ENCODE measurements around the gene TTC31. TPM values are rescaled to one million over a fixed set of nuclear protein-coding genes. Genes with fewer than 3 reads are reported as not detected.

The TTC31 gene
- total RNA-seq, 2 experiments from 2014 or later: 20.6 to 26.1 TPM

DNA sequence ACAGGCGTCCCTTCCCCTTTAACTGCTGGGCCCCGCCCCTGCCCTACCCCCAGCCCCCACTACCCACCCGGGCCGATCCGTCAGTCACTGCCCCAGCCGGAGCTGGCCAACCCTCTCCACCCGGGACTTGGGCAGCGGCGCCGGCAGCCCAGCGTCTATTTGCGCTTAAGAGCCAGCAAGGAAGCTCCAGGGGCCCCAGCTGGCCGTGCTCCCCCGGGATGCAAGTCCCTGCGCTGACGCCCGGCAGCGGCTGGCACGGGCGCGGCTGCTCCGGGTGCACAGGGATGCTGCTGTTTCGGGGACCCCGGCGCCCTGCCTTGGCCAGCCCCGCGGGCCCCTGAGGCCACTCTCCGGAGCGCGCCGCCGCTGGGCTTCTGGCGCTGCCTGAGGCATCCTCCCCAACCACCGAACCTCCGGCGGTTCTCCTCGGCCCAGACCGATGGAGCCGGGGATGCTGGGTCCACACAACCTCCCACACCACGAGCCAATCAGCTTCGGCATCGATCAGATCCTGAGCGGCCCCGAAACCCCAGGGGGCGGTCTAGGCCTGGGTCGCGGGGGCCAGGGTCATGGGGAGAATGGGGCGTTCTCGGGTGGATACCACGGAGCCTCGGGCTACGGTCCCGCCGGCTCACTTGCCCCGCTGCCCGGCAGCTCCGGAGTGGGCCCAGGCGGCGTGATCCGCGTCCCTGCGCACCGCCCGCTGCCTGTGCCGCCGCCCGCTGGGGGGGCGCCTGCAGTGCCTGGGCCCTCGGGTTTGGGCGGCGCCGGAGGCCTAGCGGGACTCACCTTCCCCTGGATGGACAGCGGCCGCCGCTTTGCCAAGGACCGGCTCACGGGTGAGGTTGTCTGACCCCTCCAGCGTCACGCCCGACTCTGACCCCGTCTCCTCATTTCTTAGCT is 31.7 kb downstream of the TTC31 start, which contains the start of gene TLX2:
TSS of gene TLX2 (plus strand) at position 83 of the 903 bp plus-strand sequence. CDS start at position 440, 357 bp downstream.
- H3K36me3 ChIP-seq (ENCODE audit: insufficient read depth, low read length): no peaks in the 10 kb centered on the region
- peaks cover 40% of the 10 kb centered on the region for H3K4me1 ChIP-seq (ENCODE audit: insufficient read depth, low read length)
- Mint-ChIP-seq H3K4me1 (ENCODE audit: low read depth) (peaks cover 18% of the 10 kb centered on the region), H3K4me3 (peak within 1 kb of the TSS; percentile 74), H3K27me3 (peaks cover 88% of the 10 kb centered on the region), H3K36me3 (ENCODE audit: low read depth) (no peaks in the 10 kb centered on the region), H3K27ac (no peak within 1 kb of the TSS), H3K9me3 (no peaks in the 10 kb centered on the region)
- TF ChIP-seq, protein P1, sequence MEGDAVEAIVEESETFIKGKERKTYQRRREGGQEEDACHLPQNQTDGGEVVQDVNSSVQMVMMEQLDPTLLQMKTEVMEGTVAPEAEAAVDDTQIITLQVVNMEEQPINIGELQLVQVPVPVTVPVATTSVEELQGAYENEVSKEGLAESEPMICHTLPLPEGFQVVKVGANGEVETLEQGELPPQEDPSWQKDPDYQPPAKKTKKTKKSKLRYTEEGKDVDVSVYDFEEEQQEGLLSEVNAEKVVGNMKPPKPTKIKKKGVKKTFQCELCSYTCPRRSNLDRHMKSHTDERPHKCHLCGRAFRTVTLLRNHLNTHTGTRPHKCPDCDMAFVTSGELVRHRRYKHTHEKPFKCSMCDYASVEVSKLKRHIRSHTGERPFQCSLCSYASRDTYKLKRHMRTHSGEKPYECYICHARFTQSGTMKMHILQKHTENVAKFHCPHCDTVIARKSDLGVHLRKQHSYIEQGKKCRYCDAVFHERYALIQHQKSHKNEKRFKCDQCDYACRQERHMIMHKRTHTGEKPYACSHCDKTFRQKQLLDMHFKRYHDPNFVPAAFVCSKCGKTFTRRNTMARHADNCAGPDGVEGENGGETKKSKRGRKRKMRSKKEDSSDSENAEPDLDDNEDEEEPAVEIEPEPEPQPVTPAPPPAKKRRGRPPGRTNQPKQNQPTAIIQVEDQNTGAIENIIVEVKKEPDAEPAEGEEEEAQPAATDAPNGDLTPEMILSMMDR (IDR thresholded peaks at IDR 0.05): no peak
- POLR2A ChIA-PET: interaction anchor here (1.0 to 2.0 kb wide), 3 partner anchors 11 to 60 kb away, joined by 3 to 10 read pairs (median 6); partner anchors contain the start of genes AUP1 and HTRA2
- peak in 2 of 14 experiments; percentile 34 to 37 for DNase-seq
- H3K9me3 ChIP-seq (ENCODE audit: control insufficient read depth in 1 of 2, insufficient read depth in 1 of 2, low read length in 2 of 2): peaks cover 0 to 36% of the 10 kb centered on the region in 2 experiments
- CTCF ChIA-PET: interaction anchor here (0.9 kb wide), 1 partner anchor 15 kb away, joined by 4 read pairs; the partner anchor contains the start of genes AUP1 and HTRA2
- H3K27me3 ChIP-seq (ENCODE audit: control insufficient read depth in 1 of 2, insufficient read depth in 2 of 2, low read length in 2 of 2): peaks cover 72 to 73% of the 10 kb centered on the region in 2 experiments
- intact Hi-C loops (cut with DNase I, micrococcal nuclease): loop anchor here in 1 of 2 experiments (2.0 kb wide), 1 partner anchor 14 kb away; the partner anchor contains the start of genes AUP1 and HTRA2
- peak; percentile 12 for ATAC-seq (ENCODE audit: poor library complexity)
- no peak within 1 kb of the TSS for H3K27ac ChIP-seq (ENCODE audit: low read depth in 1 of 2, low read length in 2 of 2)
- H3K4me3 ChIP-seq (ENCODE audit: low read length): peak within 1 kb of the TSS; percentile 54

DNA sequence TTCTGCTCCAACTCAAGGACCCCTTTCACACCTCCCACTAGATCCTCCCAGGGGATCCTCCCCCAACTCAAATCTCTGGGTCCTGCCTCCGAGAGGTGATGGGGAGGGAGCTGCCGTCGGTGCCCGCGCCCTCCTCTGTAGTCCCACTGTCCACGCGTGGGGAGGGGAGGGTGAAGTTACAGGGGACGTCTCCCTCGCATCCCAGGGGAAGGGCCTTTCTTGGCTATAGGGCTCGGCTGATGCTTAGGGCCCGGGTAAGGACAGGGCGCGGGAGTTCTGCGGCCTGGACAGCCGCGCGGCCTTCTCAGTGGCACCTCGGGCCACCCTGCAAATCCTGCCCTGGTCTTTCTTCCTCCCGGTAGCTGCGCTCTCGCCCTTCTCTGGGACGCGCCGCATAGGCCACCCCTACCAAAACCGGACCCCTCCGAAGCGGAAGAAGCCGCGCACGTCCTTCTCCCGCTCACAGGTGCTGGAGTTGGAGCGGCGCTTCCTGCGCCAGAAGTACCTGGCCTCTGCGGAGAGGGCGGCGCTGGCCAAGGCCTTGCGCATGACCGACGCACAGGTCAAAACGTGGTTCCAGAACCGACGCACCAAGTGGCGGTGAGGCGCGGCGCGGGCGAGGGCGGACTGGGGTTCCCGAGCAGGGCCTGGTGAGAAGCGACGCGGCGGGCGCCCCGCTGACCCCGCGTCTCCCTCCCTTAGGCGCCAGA is 32.5 kb downstream of the TTC31 start:
- Mint-ChIP-seq H3K36me3 (ENCODE audit: low read depth) (no peaks in the 10 kb centered on the region), H3K27ac (no peak overlapping the region), H3K4me1 (ENCODE audit: low read depth) (peaks cover 18% of the 10 kb centered on the region), H3K4me3 (peak overlapping the region; percentile 74), H3K9me3 (no peaks in the 10 kb centered on the region), H3K27me3 (peaks cover 91% of the 10 kb centered on the region)
- CTCF ChIA-PET: no interaction called here
- peaks cover 0 to 36% of the 10 kb centered on the region in 2 experiments for H3K9me3 ChIP-seq (ENCODE audit: control insufficient read depth in 1 of 2, insufficient read depth in 1 of 2, low read length in 2 of 2)
- H3K27ac ChIP-seq (ENCODE audit: low read depth in 1 of 2, low read length in 2 of 2): no peak overlapping the region
- POLR2A ChIA-PET: interaction anchor here (1.1 to 3.8 kb wide), 5 partner anchors 8 to 15 kb away, joined by 4 to 27 read pairs (median 6); partner anchors contain the start of genes AUP1, DQX1, HTRA2 and PCGF1
- TF ChIP-seq, protein P1 (IDR thresholded peaks at IDR 0.05): no peak
- ATAC-seq (ENCODE audit: poor library complexity): peak; percentile 10
- H3K4me3 ChIP-seq (ENCODE audit: low read length): peak overlapping the region; percentile 54
- peak in 3 of 14 experiments; percentile 11 to 43 (median 34) for DNase-seq
- H3K27me3 ChIP-seq (ENCODE audit: control insufficient read depth in 1 of 2, insufficient read depth in 2 of 2, low read length in 2 of 2): peaks cover 77 to 81% of the 10 kb centered on the region in 2 experiments
- intact Hi-C loops (cut with DNase I, micrococcal nuclease): loop anchor here in 1 of 2 experiments (2.0 kb wide), 1 partner anchor 13 kb away; the partner anchor contains the start of genes AUP1 and HTRA2
- H3K36me3 ChIP-seq (ENCODE audit: insufficient read depth, low read length): no peaks in the 10 kb centered on the region
- peaks cover 40% of the 10 kb centered on the region for H3K4me1 ChIP-seq (ENCODE audit: insufficient read depth, low read length)
